DOHH2 (cell line): ENCODE measurements around the gene CACNA2D3.

Source experiments
- CTCF ChIP-seq: fragments of 200-600 bp; sonication (generic); IDR thresholded peaks from one replicate; pipeline ENCODE4 v1.5.1; 2014; ENCODE audit warnings: antibody characterized with exemption, mild to moderate bottlenecking, low read depth, low read length; ENCODE audit not compliant: poor library complexity, severe bottlenecking
- EZH2phosphoT487 ChIP-seq: fragments of 200-600 bp; sonication (generic); IDR thresholded peaks from 2 replicates; pipeline ENCODE4 v1.6.1; 2017; ENCODE audit warnings: borderline replicate concordance, mild to moderate bottlenecking, antibody characterized with exemption, low read length, moderate library complexity, mixed read lengths

GRCh38 chr3:54262541-54262940, 140.2 kb downstream of the CACNA2D3 start:
- TF ChIP-seq EZH2phosphoT487 (no peak), CTCF (no peak)
